Stimulated activated CD4-positive, alpha-beta T cell treated with anti-CD3 and anti-CD28 coated beads, Interleukin-12 subunit alpha, Interleukin-12 subunit beta, amount 100 ng/mL, for 48 hours (primary cell): ENCODE measurements around the gene SERPINE1.
A peak's percentile ranks its signal among the peaks of the same experiment; 100 is the strongest.

Experiments used
- DNase-seq, 3 donors: peaks; one replicate each; pipeline ENCODE4 v3.0.0-alpha.2; 2020; ENCODE audit warnings: low read depth in 2 of 3, low spot score in 1 of 3

The SERPINE1 gene

GRCh38 chr7:101166909-101167644 lies 40.2 kb downstream of the SERPINE1 start:
- no peak for DNase-seq

- no peak for DNase-seq
Measured at GRCh38 chr7:101167645-101168411, 40.9 kb downstream of the SERPINE1 start.

GRCh38 chr7:101168412-101169049 lies 41.6 kb downstream of the SERPINE1 start:
- DNase-seq = no peak

GRCh38 chr7:101169110-101169837 lies 42.4 kb downstream of the SERPINE1 start:
- no peak for DNase-seq

- peak; percentile 57 to 88 (median 70) for DNase-seq
Measured at GRCh38 chr7:101169838-101170551, 43.1 kb downstream of the SERPINE1 start.

GRCh38 chr7:101170617-101171441 lies 43.9 kb downstream of the SERPINE1 start:
- no peak for DNase-seq

- no peak for DNase-seq
Measured at GRCh38 chr7:101171442-101171837, 44.5 kb downstream of the SERPINE1 start.

- no peak for DNase-seq
Measured at GRCh38 chr7:101172005-101172853, 45.3 kb downstream of the SERPINE1 start.

GRCh38 chr7:101172854-101173751 lies 46.2 kb downstream of the SERPINE1 start:
- no peak for DNase-seq

GRCh38 chr7:101173752-101174244 lies 46.9 kb downstream of the SERPINE1 start:
- peak in 2 of 3 donors; percentile 56 to 83 for DNase-seq

GRCh38 chr7:101174322-101174854 lies 47.5 kb downstream of the SERPINE1 start:
- no peak for DNase-seq

GRCh38 chr7:101175664-101176063 lies 48.8 kb downstream of the SERPINE1 start:
- DNase-seq = no peak

GRCh38 chr7:101177644-101178043 lies 50.7 kb downstream of the SERPINE1 start:
- DNase-seq = no peak

GRCh38 chr7:101179117-101179516 lies 52.2 kb downstream of the SERPINE1 start:
- DNase-seq = no peak

- no peak for DNase-seq
Measured at GRCh38 chr7:101179713-101180112, 52.8 kb downstream of the SERPINE1 start.

- no peak for DNase-seq
Measured at GRCh38 chr7:101180130-101180755, 53.3 kb downstream of the SERPINE1 start, which contains the start of gene NAT16. Gene NAT16, minus strand, starts transcription at chr7:101180293. Its CDS starts 5,486 bp downstream, at chr7:101174807.
